GM21381 (cell line): Measurements from ENCODE around the gene SYNJ2BP.

Experiments used
- ATAC-seq: cut with Tn5 transposase; IDR thresholded peaks from one replicate; pipeline ENCODE4 v1.9.1; 2021; ENCODE audit warnings: mild to moderate bottlenecking, moderate library complexity; ENCODE audit not compliant: unreplicated experiment

The SYNJ2BP gene

DNA sequence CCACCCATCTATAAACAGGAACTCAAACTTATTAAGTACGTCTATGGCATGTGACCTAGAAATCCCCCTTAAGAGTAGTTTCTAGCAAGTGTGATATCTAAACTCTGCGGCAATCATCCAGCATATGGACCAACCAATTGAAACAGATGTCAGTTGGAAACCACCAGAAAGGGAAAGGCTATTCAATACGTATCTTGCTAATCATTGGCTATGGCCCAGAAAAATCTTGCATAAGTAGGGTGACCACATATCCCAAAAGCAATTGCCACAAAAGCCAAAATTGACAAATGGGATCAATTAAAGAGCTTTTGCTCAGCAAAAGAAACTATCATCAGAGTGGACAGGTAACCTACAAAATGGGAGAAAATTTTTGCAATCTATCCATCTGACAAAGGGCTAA lies 24.2 kb downstream of the SYNJ2BP start:
- no peak for ATAC-seq

DNA sequence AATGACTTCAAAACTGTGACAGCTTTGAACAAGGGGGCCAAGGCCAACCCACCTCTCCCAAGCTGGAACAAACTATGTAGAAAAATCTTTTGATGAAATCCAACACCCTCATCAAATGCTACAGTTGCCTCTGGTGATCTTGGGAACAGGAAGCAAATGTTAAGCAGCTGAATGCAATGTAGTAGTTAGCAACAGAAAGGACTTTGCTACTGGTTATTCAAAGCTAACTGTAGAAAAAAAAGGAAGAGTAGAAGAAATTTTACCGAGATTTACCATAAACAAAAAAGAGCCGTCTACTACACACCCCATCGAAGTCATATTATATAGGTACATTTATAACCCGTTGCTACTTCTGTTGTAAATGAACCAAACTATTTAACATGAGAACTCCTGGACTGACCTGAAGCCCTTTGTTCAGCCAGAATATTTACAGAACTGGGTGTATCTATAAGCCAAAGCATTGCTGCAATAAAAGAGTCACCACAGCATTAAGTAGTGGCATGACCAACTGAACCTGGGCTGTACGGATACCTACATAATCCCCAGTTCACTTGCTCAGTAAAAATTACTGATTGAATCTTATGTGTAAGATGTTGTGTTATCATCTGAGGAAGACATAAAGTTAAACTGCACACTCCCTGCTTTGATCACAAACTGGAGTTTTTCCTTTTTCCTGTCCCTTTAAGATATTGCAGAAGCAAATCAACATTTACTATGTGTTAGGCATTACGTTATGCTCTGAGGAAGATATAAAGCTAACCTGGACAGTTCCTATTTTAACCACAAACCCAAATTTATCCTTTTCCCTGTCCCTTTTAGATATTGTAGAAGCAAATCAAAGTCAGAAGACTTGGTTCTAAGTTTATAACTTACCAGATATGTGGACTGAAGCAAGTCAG lies 25.1 kb downstream of the SYNJ2BP start:
- ATAC-seq, result no peak

DNA sequence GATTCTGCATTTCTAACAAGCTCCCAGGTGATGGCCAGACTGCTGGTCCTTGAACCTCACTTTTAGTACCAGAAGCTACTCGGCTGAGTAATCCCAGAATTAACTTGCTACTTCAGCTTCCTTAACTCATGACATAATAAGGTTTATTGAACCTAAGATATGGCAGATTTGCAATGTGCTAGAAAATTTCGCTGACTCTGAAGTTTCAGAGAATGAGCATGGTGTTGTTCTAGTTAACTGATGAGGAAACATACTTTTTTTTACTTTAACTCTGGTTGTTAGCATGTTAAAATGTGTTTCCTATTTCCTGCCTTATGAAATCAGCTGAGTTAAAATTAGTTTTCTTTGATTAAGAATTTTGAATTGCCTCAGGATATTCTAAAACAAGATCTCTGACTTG lies 34.4 kb downstream of the SYNJ2BP start:
- ATAC-seq, result no peak

DNA sequence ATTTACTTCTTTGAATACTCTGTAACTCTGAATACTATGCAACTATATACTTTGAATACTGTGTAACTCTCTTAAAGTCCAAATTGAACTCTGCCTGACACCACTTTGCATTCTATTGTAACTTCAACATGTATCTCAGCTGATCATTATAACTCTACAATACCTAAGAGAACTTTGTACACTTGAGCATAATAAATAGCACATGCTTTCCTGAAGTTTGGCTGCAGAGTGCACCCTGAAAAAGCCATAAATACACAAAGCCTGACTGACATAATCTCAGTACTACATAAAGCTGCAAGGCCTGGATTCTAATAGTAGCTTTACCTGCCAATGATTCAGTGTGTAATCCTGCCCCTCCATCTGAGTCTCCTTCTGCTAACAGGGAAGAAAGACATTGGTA lies 36.1 kb downstream of the SYNJ2BP start:
- ATAC-seq, result no peak

DNA sequence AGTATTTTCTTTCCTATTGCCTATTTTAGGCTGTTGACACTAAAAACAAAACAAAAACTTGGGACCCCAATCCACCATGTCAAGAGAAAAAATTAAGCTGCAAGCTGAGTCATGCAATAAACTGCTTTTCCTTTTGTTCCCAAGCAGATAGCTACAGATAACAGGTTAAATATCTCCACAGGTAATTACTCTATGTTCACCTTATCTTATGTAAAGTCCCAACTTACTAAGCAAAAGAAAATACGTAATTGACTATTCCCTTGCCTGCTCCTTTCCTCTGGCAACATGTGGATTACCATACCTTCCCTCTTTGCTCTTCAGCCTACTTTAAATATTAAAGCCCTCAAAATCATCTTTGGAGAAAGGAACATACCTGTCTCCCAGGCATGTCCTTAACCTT lies 38.2 kb downstream of the SYNJ2BP start:
- ATAC-seq, result no peak
